Keratinocyte (primary cell): ENCODE data around the gene MYEF2.

Experiments used
- EZH2 ChIP-seq: IDR thresholded peaks from one replicate; pipeline ENCODE4 v1.6.1; 2012; ENCODE audit warnings: inconsistent platforms, mild to moderate bottlenecking, low read length, moderate library complexity
- TF ChIP-seq, protein P1 (sequence below), 3 experiments: IDR thresholded peaks in 1 of 3; conservative IDR thresholded peaks in 1 of 3; optimal IDR thresholded peaks in 1 of 3; 2 replicates in 2 of 3; 3 replicates in 1 of 3; pipeline versions ENCODE3 to v1.5.1; 2011; ENCODE audit warnings: low read length in 3 of 3, mild to moderate bottlenecking in 3 of 3, moderate library complexity in 2 of 3, control low read depth in 1 of 3, inconsistent platforms in 1 of 3; ENCODE audit not compliant: insufficient read depth in 2 of 3; ENCODE audit errors: extremely low read depth in 1 of 3

DNA sequence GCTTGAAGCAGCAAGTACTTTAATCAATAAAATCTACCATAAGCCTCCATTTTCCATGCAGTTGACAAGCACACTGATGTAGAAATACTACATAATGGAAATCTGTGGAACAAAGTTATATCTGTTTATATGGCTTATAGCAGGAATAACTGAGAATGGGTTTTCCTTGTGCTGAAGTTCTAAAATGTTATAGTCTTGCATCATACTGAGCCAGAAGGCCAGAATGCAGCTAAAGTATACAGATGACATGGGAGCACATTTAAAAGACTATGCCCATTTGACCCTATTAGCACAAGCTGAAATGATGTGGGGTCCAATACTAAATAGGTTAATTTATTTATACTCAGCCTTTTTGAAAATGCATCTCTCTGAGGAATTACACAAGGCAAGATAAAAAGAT lies 32.2 kb downstream of the MYEF2 start:
- TF ChIP-seq, protein P1, sequence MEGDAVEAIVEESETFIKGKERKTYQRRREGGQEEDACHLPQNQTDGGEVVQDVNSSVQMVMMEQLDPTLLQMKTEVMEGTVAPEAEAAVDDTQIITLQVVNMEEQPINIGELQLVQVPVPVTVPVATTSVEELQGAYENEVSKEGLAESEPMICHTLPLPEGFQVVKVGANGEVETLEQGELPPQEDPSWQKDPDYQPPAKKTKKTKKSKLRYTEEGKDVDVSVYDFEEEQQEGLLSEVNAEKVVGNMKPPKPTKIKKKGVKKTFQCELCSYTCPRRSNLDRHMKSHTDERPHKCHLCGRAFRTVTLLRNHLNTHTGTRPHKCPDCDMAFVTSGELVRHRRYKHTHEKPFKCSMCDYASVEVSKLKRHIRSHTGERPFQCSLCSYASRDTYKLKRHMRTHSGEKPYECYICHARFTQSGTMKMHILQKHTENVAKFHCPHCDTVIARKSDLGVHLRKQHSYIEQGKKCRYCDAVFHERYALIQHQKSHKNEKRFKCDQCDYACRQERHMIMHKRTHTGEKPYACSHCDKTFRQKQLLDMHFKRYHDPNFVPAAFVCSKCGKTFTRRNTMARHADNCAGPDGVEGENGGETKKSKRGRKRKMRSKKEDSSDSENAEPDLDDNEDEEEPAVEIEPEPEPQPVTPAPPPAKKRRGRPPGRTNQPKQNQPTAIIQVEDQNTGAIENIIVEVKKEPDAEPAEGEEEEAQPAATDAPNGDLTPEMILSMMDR (optimal IDR thresholded peaks at IDR 0.05 in 1 of 3, IDR thresholded peaks at IDR 0.05 in 1 of 3, conservative IDR thresholded peaks at IDR 0.05 in 1 of 3; ENCODE audit: extremely low read depth in 1 of 3, insufficient read depth in 2 of 3, low read length in 3 of 3) = no peak
- TF ChIP-seq EZH2 = no peak
